ENCODE results near the gene STX3. TPM values are rescaled to one million over a fixed set of nuclear protein-coding genes. Genes with fewer than 3 reads are reported as not detected.
"Not testable (repeated sequence)": the region's sequence is repeated elsewhere in the genome, so short reads cannot be mapped to it uniquely, and the experiment has no call there.

The STX3 gene
- total RNA-seq, 1 donor from 2014 or later: 2.6 TPM

GRCh38 chr11:59784441-59784840 is 29.3 kb downstream of the STX3 start:
- not testable (repeated sequence) for H3K9ac ChIP-seq (ENCODE audit: low read depth in 1 of 3, low read length in 3 of 3); H3K36me3 ChIP-seq (ENCODE audit: control insufficient read depth in 3 of 3, insufficient read depth in 3 of 3, low read length in 3 of 3); H3K9me3 ChIP-seq (ENCODE audit: control insufficient read depth in 3 of 3, low read length in 3 of 3); H3K4me1 ChIP-seq (ENCODE audit: control insufficient read depth in 3 of 3, insufficient read depth in 3 of 3, low read length in 3 of 3); H3K4me3 ChIP-seq (ENCODE audit: low read length in 3 of 3); H3K27ac ChIP-seq (ENCODE audit: low read depth, low read length); H3K27me3 ChIP-seq (ENCODE audit: control insufficient read depth in 3 of 3, insufficient read depth in 3 of 3, low read length in 3 of 3)

GRCh38 chr11:59785818-59786217 is 30.6 kb downstream of the STX3 start:
- Histone ChIP-seq H3K27me3 (ENCODE audit: control insufficient read depth in 3 of 3, insufficient read depth in 3 of 3, low read length in 3 of 3) (no peaks in the 10 kb centered on the region), H3K4me1 (ENCODE audit: control insufficient read depth in 3 of 3, insufficient read depth in 3 of 3, low read length in 3 of 3) (peaks cover 2 to 10% (median 4%) of the 10 kb centered on the region in 3 donors), H3K4me3 (ENCODE audit: low read length in 3 of 3) (no peak overlapping the region), H3K36me3 (ENCODE audit: control insufficient read depth in 3 of 3, insufficient read depth in 3 of 3, low read length in 3 of 3) (peaks cover 10 to 15% (median 10%) of the 10 kb centered on the region in 3 donors), H3K9ac (ENCODE audit: low read depth in 1 of 3, low read length in 3 of 3) (no peak overlapping the region), H3K27ac (ENCODE audit: low read depth, low read length) (no peak overlapping the region), H3K9me3 (ENCODE audit: control insufficient read depth in 3 of 3, low read length in 3 of 3) (no peaks in the 10 kb centered on the region)

- Histone ChIP-seq H3K27me3 (ENCODE audit: control insufficient read depth in 3 of 3, insufficient read depth in 3 of 3, low read length in 3 of 3) (no peaks in the 10 kb centered on the region), H3K36me3 (ENCODE audit: control insufficient read depth in 3 of 3, insufficient read depth in 3 of 3, low read length in 3 of 3) (peaks cover 16 to 22% (median 21%) of the 10 kb centered on the region in 3 donors), H3K27ac (ENCODE audit: low read depth, low read length) (no peak overlapping the region), H3K9me3 (ENCODE audit: control insufficient read depth in 3 of 3, low read length in 3 of 3) (no peaks in the 10 kb centered on the region), H3K4me1 (ENCODE audit: control insufficient read depth in 3 of 3, insufficient read depth in 3 of 3, low read length in 3 of 3) (peaks cover 2 to 10% (median 4%) of the 10 kb centered on the region in 3 donors), H3K4me3 (ENCODE audit: low read length in 3 of 3) (no peak overlapping the region), H3K9ac (ENCODE audit: low read depth in 1 of 3, low read length in 3 of 3) (no peak overlapping the region)
Observed at GRCh38 chr11:59787255-59787588, 32.0 kb downstream of the STX3 start.

- H3K36me3 ChIP-seq (ENCODE audit: control insufficient read depth in 3 of 3, insufficient read depth in 3 of 3, low read length in 3 of 3): peaks cover 21 to 28% (median 23%) of the 10 kb centered on the region in 3 donors
- H3K4me3 ChIP-seq (ENCODE audit: low read length in 3 of 3): no peak overlapping the region
- H3K27ac ChIP-seq (ENCODE audit: low read depth, low read length): no peak overlapping the region
- no peaks in the 10 kb centered on the region for H3K9me3 ChIP-seq (ENCODE audit: control insufficient read depth in 3 of 3, low read length in 3 of 3)
- no peaks in the 10 kb centered on the region for H3K27me3 ChIP-seq (ENCODE audit: control insufficient read depth in 3 of 3, insufficient read depth in 3 of 3, low read length in 3 of 3)
- H3K9ac ChIP-seq (ENCODE audit: low read depth in 1 of 3, low read length in 3 of 3): no peak overlapping the region
- peaks cover 2 to 10% (median 4%) of the 10 kb centered on the region in 3 donors for H3K4me1 ChIP-seq (ENCODE audit: control insufficient read depth in 3 of 3, insufficient read depth in 3 of 3, low read length in 3 of 3)
Observed at GRCh38 chr11:59787816-59788215, 32.6 kb downstream of the STX3 start.

GRCh38 chr11:59791639-59792038 is 36.5 kb downstream of the STX3 start:
- Histone ChIP-seq H3K9me3 (ENCODE audit: control insufficient read depth in 3 of 3, low read length in 3 of 3) (no peaks in the 10 kb centered on the region), H3K9ac (ENCODE audit: low read depth in 1 of 3, low read length in 3 of 3) (no peak overlapping the region), H3K36me3 (ENCODE audit: control insufficient read depth in 3 of 3, insufficient read depth in 3 of 3, low read length in 3 of 3) (peaks cover 51 to 59% (median 57%) of the 10 kb centered on the region in 3 donors), H3K27me3 (ENCODE audit: control insufficient read depth in 3 of 3, insufficient read depth in 3 of 3, low read length in 3 of 3) (no peaks in the 10 kb centered on the region), H3K4me1 (ENCODE audit: control insufficient read depth in 3 of 3, insufficient read depth in 3 of 3, low read length in 3 of 3) (peaks cover 2 to 6% (median 4%) of the 10 kb centered on the region in 3 donors), H3K27ac (ENCODE audit: low read depth, low read length) (no peak overlapping the region), H3K4me3 (ENCODE audit: low read length in 3 of 3) (no peak overlapping the region)

GRCh38 chr11:59792507-59792906 is 37.3 kb downstream of the STX3 start:
- Histone ChIP-seq H3K36me3 (ENCODE audit: control insufficient read depth in 3 of 3, insufficient read depth in 3 of 3, low read length in 3 of 3) (peaks cover 51 to 60% (median 59%) of the 10 kb centered on the region in 3 donors), H3K9ac (ENCODE audit: low read depth in 1 of 3, low read length in 3 of 3) (no peak overlapping the region), H3K9me3 (ENCODE audit: control insufficient read depth in 3 of 3, low read length in 3 of 3) (no peaks in the 10 kb centered on the region), H3K27me3 (ENCODE audit: control insufficient read depth in 3 of 3, insufficient read depth in 3 of 3, low read length in 3 of 3) (no peaks in the 10 kb centered on the region), H3K4me1 (ENCODE audit: control insufficient read depth in 3 of 3, insufficient read depth in 3 of 3, low read length in 3 of 3) (no peaks in the 10 kb centered on the region), H3K27ac (ENCODE audit: low read depth, low read length) (no peak overlapping the region), H3K4me3 (ENCODE audit: low read length in 3 of 3) (no peak overlapping the region)

GRCh38 chr11:59794417-59794816 is 39.2 kb downstream of the STX3 start:
- H3K4me3 ChIP-seq (ENCODE audit: low read length in 3 of 3): no peak overlapping the region
- peaks cover 51 to 55% (median 53%) of the 10 kb centered on the region in 3 donors for H3K36me3 ChIP-seq (ENCODE audit: control insufficient read depth in 3 of 3, insufficient read depth in 3 of 3, low read length in 3 of 3)
- no peaks in the 10 kb centered on the region for H3K4me1 ChIP-seq (ENCODE audit: control insufficient read depth in 3 of 3, insufficient read depth in 3 of 3, low read length in 3 of 3)
- H3K9ac ChIP-seq (ENCODE audit: low read depth in 1 of 3, low read length in 3 of 3): no peak overlapping the region
- H3K27me3 ChIP-seq (ENCODE audit: control insufficient read depth in 3 of 3, insufficient read depth in 3 of 3, low read length in 3 of 3): no peaks in the 10 kb centered on the region
- no peak overlapping the region for H3K27ac ChIP-seq (ENCODE audit: low read depth, low read length)
- no peaks in the 10 kb centered on the region for H3K9me3 ChIP-seq (ENCODE audit: control insufficient read depth in 3 of 3, low read length in 3 of 3)

GRCh38 chr11:59800390-59801025 is 45.3 kb downstream of the STX3 start:
- H3K36me3 ChIP-seq (ENCODE audit: control insufficient read depth in 3 of 3, insufficient read depth in 3 of 3, low read length in 3 of 3): peaks cover 16 to 31% (median 29%) of the 10 kb centered on the region in 3 donors
- H3K9ac ChIP-seq (ENCODE audit: low read depth in 1 of 3, low read length in 3 of 3): no peak overlapping the region
- no peaks in the 10 kb centered on the region for H3K27me3 ChIP-seq (ENCODE audit: control insufficient read depth in 3 of 3, insufficient read depth in 3 of 3, low read length in 3 of 3)
- no peak overlapping the region for H3K4me3 ChIP-seq (ENCODE audit: low read length in 3 of 3)
- H3K27ac ChIP-seq (ENCODE audit: low read depth, low read length): no peak overlapping the region
- no peaks in the 10 kb centered on the region for H3K9me3 ChIP-seq (ENCODE audit: control insufficient read depth in 3 of 3, low read length in 3 of 3)
- H3K4me1 ChIP-seq (ENCODE audit: control insufficient read depth in 3 of 3, insufficient read depth in 3 of 3, low read length in 3 of 3): peaks cover 5 to 8% (median 7%) of the 10 kb centered on the region in 3 donors

GRCh38 chr11:59801160-59801706 is 46.1 kb downstream of the STX3 start:
- Histone ChIP-seq H3K9me3 (ENCODE audit: control insufficient read depth in 3 of 3, low read length in 3 of 3) (no peaks in the 10 kb centered on the region), H3K27me3 (ENCODE audit: control insufficient read depth in 3 of 3, insufficient read depth in 3 of 3, low read length in 3 of 3) (no peaks in the 10 kb centered on the region), H3K9ac (ENCODE audit: low read depth in 1 of 3, low read length in 3 of 3) (no peak overlapping the region), H3K4me1 (ENCODE audit: control insufficient read depth in 3 of 3, insufficient read depth in 3 of 3, low read length in 3 of 3) (peaks cover 5 to 8% (median 7%) of the 10 kb centered on the region in 3 donors), H3K27ac (ENCODE audit: low read depth, low read length) (no peak overlapping the region), H3K4me3 (ENCODE audit: low read length in 3 of 3) (no peak overlapping the region), H3K36me3 (ENCODE audit: control insufficient read depth in 3 of 3, insufficient read depth in 3 of 3, low read length in 3 of 3) (peaks cover 17 to 29% (median 27%) of the 10 kb centered on the region in 3 donors)

- Histone ChIP-seq H3K9ac (ENCODE audit: low read depth in 1 of 3, low read length in 3 of 3) (peak overlapping the region in 2 of 3 donors; percentile 34 to 48), H3K27ac (ENCODE audit: low read depth, low read length) (peak overlapping the region; percentile 45), H3K36me3 (ENCODE audit: control insufficient read depth in 3 of 3, insufficient read depth in 3 of 3, low read length in 3 of 3) (peaks cover 25 to 34% (median 31%) of the 10 kb centered on the region in 3 donors), H3K4me1 (ENCODE audit: control insufficient read depth in 3 of 3, insufficient read depth in 3 of 3, low read length in 3 of 3) (peaks cover 5 to 8% (median 7%) of the 10 kb centered on the region in 3 donors), H3K9me3 (ENCODE audit: control insufficient read depth in 3 of 3, low read length in 3 of 3) (no peaks in the 10 kb centered on the region), H3K4me3 (ENCODE audit: low read length in 3 of 3) (peak overlapping the region in 2 of 3 donors; percentile 8 to 23), H3K27me3 (ENCODE audit: control insufficient read depth in 3 of 3, insufficient read depth in 3 of 3, low read length in 3 of 3) (no peaks in the 10 kb centered on the region)
Observed at GRCh38 chr11:59801981-59802638, 46.9 kb downstream of the STX3 start.

Measured in skeletal muscle tissue (tissue), 4 donors.